ENCODE measurements around the gene SLC4A8. TPM values are rescaled to one million over a fixed set of nuclear protein-coding genes. Genes with fewer than 3 reads are reported as not detected.

SLC4A8 gene
- total RNA-seq, 1 donor from 2014 or later: 2.6 TPM

- no peak for DNase-seq (ENCODE audit: low spot score)
Measured at GRCh38 chr12:51395283-51396230, 29.1 kb upstream of the SLC4A8 start.

- no peak for DNase-seq (ENCODE audit: low spot score)
Measured at GRCh38 chr12:51397670-51398069, 27.0 kb upstream of the SLC4A8 start.

- DNase-seq (ENCODE audit: low spot score): no peak
Measured at GRCh38 chr12:51399891-51400290, 24.7 kb upstream of the SLC4A8 start.

GRCh38 chr12:51401020-51401419, 23.6 kb upstream of the SLC4A8 start:
- DNase-seq (ENCODE audit: low spot score): no peak

GRCh38 chr12:51401486-51401885, 23.1 kb upstream of the SLC4A8 start:
- DNase-seq (ENCODE audit: low spot score): no peak

- DNase-seq (ENCODE audit: low spot score): no peak
Measured at GRCh38 chr12:51401900-51402299, 22.7 kb upstream of the SLC4A8 start.

GRCh38 chr12:51403159-51403558, 21.5 kb upstream of the SLC4A8 start:
- no peak for DNase-seq (ENCODE audit: low spot score)

GRCh38 chr12:51403681-51404136, 20.9 kb upstream of the SLC4A8 start:
- DNase-seq (ENCODE audit: low spot score): peak; percentile 28

- no peak for DNase-seq (ENCODE audit: low spot score)
Measured at GRCh38 chr12:51404627-51405026, 20.0 kb upstream of the SLC4A8 start.

GRCh38 chr12:51405801-51406207, 18.8 kb upstream of the SLC4A8 start:
- DNase-seq (ENCODE audit: low spot score): no peak

GRCh38 chr12:51406290-51406689, 18.3 kb upstream of the SLC4A8 start:
- DNase-seq (ENCODE audit: low spot score): no peak

- no peak for DNase-seq (ENCODE audit: low spot score)
Measured at GRCh38 chr12:51406859-51407258, 17.8 kb upstream of the SLC4A8 start.

- DNase-seq (ENCODE audit: low spot score): no peak
Measured at GRCh38 chr12:51407604-51408003, 17.0 kb upstream of the SLC4A8 start.

GRCh38 chr12:51409846-51410245, 14.8 kb upstream of the SLC4A8 start:
- peak; percentile 82 for DNase-seq (ENCODE audit: low spot score)

- no peak for DNase-seq (ENCODE audit: low spot score)
Measured at GRCh38 chr12:51413149-51413548, 11.5 kb upstream of the SLC4A8 start.

- DNase-seq (ENCODE audit: low spot score): no peak
Measured at GRCh38 chr12:51413791-51414190, 10.8 kb upstream of the SLC4A8 start.

GRCh38 chr12:51415931-51416330, 8.7 kb upstream of the SLC4A8 start:
- DNase-seq (ENCODE audit: low spot score): no peak

GRCh38 chr12:51417826-51418225, 6.8 kb upstream of the SLC4A8 start:
- no peak for DNase-seq (ENCODE audit: low spot score)

- DNase-seq (ENCODE audit: low spot score): peak; percentile 10
Measured at GRCh38 chr12:51419425-51420193, 5.0 kb upstream of the SLC4A8 start.

- peak; percentile 82 for DNase-seq (ENCODE audit: low spot score)
Measured at GRCh38 chr12:51421266-51421884, 3.3 kb upstream of the SLC4A8 start.

- no peak for DNase-seq (ENCODE audit: low spot score)
Measured at GRCh38 chr12:51424094-51424661, 453 bp upstream of the SLC4A8 start.

GRCh38 chr12:51428256-51428655, 3.6 kb downstream of the SLC4A8 start:
- no peak for DNase-seq (ENCODE audit: low spot score)
